HCT116 (cell line): Measurements from ENCODE around the gene NSMF. TPM values are rescaled to one million over a fixed set of nuclear protein-coding genes. Genes with fewer than 3 reads are reported as not detected.
"Not testable (repeated sequence)": the region's sequence is repeated elsewhere in the genome, so short reads cannot be mapped to it uniquely, and the experiment has no call there.

ENCODE experiments used
- ATAC-seq: fragments of 200-7000 bp; cut with Tn5 transposase; 2 replicates; pipeline ENCODE4 v1.9.1; 2020; ENCODE audit warnings: mild to moderate bottlenecking, moderate library complexity
- BruUV-seq: library from RNA; stranded (reverse); fragments of 400-500 nt; replicated peaks from 2 replicates; lab custom pipeline; 2021; lab: Mats Ljungman, UMichigan
- CTCF ChIA-PET: fragments of 300-600 bp; sonication (Branson Sonifier 250); formaldehyde crosslinking; loops from one replicate; lab custom pipeline; 2021; ENCODE audit warnings: antibody characterized with exemption; lab: Charles Lee
- POLR2A ChIA-PET: fragments of 300-600, 350-600 bp; sonication (Branson Sonifier 250); formaldehyde crosslinking; loops from one replicate; lab custom pipeline; 2021; ENCODE audit warnings: antibody characterized with exemption; lab: Charles Lee
- RAD21 ChIA-PET, 2 experiments: fragments of 300-600 bp; sonication (Branson Sonifier 250); formaldehyde crosslinking; loops; one replicate each; lab custom pipeline; 2023; ENCODE audit warnings: low total read pairs in 2 of 2; ENCODE audit not compliant: uncharacterized antibody in 2 of 2, unreplicated experiment in 2 of 2, low non-redundant PET in 1 of 2; lab: Charles Lee
- DNase-seq: peaks from one replicate; pipeline ENCODE4 v3.0.0-alpha.2; 2010; ENCODE audit warnings: low read depth, low spot score
- H2AFZ ChIP-seq: fragments of 200-600 bp; shearing (Covaris generic), sonication (generic); 2 replicates; pipeline ENCODE4 v1.6.1; 2017; ENCODE audit warnings: low read depth, mixed run types, mixed read lengths, antibody characterized with exemption, low read length; ENCODE audit not compliant: poor library complexity, severe bottlenecking
- H3K27ac ChIP-seq: 2 replicates; pipeline ENCODE4 v1.5.1; 2012; ENCODE audit warnings: low read depth, low read length
- H3K27me3 ChIP-seq: fragments of 200-600 bp; sonication (generic); 2 replicates; pipeline ENCODE4 v1.6.1; 2016; ENCODE audit warnings: mixed run types, low read length, mixed read lengths; ENCODE audit not compliant: insufficient read depth
- H3K36me3 ChIP-seq, 2 experiments: fragments of 200-500 bp in 1 of 2; fragments of 200-600 bp in 1 of 2; sonication (Bioruptor generic) in 1 of 2; sonication (generic) in 1 of 2; 2 replicates each; pipeline versions ENCODE4 v1.5.1 to v1.6.1; 2014 to 2016; ENCODE audit warnings: low read length in 2 of 2, inconsistent platforms in 1 of 2, mixed read lengths in 1 of 2, mixed run types in 1 of 2; ENCODE audit not compliant: insufficient read depth in 2 of 2, control insufficient read depth in 1 of 2
- H3K4me1 ChIP-seq, 2 experiments: fragments of 200-600 bp in 1 of 2; sonication (generic) in 1 of 2; 2 replicates each; pipeline versions ENCODE4 v1.5.1 to v1.6.1; 2012 to 2017; ENCODE audit warnings: low read length in 2 of 2, inconsistent platforms in 1 of 2, mild to moderate bottlenecking in 1 of 2, mixed read lengths in 1 of 2, mixed run types in 1 of 2, moderate library complexity in 1 of 2; ENCODE audit not compliant: insufficient read depth in 2 of 2, control insufficient read depth in 1 of 2
- H3K4me2 ChIP-seq: fragments of 200-600 bp; sonication (generic); 2 replicates; pipeline ENCODE4 v1.6.1; 2017; ENCODE audit warnings: mixed run types, low read length, mixed read lengths
- H3K4me3 ChIP-seq, 2 experiments: fragments of 200-600 bp in 1 of 2; sonication (generic) in 1 of 2; replicated peaks in 1 of 2; 2 replicates each; pipeline ENCODE4 v1.5.1; 2011 to 2016; ENCODE audit warnings: low read length in 2 of 2, control low read depth in 1 of 2, low read depth in 1 of 2, mild to moderate bottlenecking in 1 of 2, mixed read lengths in 1 of 2, mixed run types in 1 of 2
- H3K79me2 ChIP-seq: fragments of 200-600 bp; sonication (generic); 2 replicates; pipeline ENCODE4 v1.6.1; 2017; ENCODE audit warnings: mild to moderate bottlenecking, mixed run types, low read length, moderate library complexity, mixed read lengths; ENCODE audit not compliant: insufficient read depth
- H3K9ac ChIP-seq: fragments of 200-600 bp; sonication (generic); 2 replicates; pipeline ENCODE4 v1.6.1; 2016; ENCODE audit warnings: low read length, mixed read lengths
- H3K9me2 ChIP-seq: fragments of 200-600 bp; sonication (generic), shearing (Covaris generic); 2 replicates; pipeline ENCODE4 v1.6.1; 2017; ENCODE audit warnings: mixed run types, mild to moderate bottlenecking, moderate library complexity; ENCODE audit not compliant: insufficient read depth
- H3K9me3 ChIP-seq, 2 experiments: fragments of 200-500 bp in 1 of 2; fragments of 200-600 bp in 1 of 2; sonication (Bioruptor generic) in 1 of 2; sonication (generic) in 1 of 2; 2 replicates each; pipeline ENCODE4 v1.6.1; 2014 to 2017; ENCODE audit warnings: low read length in 2 of 2, mixed read lengths in 2 of 2, inconsistent platforms in 1 of 2, low read depth in 1 of 2, mild to moderate bottlenecking in 1 of 2, mixed run types in 1 of 2, moderate library complexity in 1 of 2; ENCODE audit not compliant: control insufficient read depth in 1 of 2, insufficient read depth in 1 of 2
- H4K20me1 ChIP-seq: fragments of 200-600 bp; sonication (generic), shearing (Covaris generic); 2 replicates; pipeline ENCODE4 v1.6.1; 2017; ENCODE audit warnings: mixed run types, mild to moderate bottlenecking, moderate library complexity; ENCODE audit not compliant: insufficient read depth
- ATF3 ChIP-seq: IDR thresholded peaks from 2 replicates; pipeline ENCODE4 v1.6.1; 2012
- CBX3 ChIP-seq: IDR thresholded peaks from 2 replicates; pipeline ENCODE4 v1.6.1; 2012; ENCODE audit warnings: low read depth
- CTCF ChIP-seq, 3 experiments: fragments of 200-600 bp in 1 of 3; sonication (generic) in 1 of 3; IDR thresholded peaks in 2 of 3; conservative IDR thresholded peaks in 1 of 3; 2 replicates each; pipeline ENCODE4 v1.5.1; 2012 to 2017; ENCODE audit warnings: low read depth in 2 of 3, low read length in 2 of 3, antibody characterized with exemption in 1 of 3, borderline replicate concordance in 1 of 3, control low read depth in 1 of 3, mild to moderate bottlenecking in 1 of 3, mixed read lengths in 1 of 3, mixed run types in 1 of 3, moderate library complexity in 1 of 3; ENCODE audit not compliant: insufficient read depth in 1 of 3
- EGR1 ChIP-seq: IDR thresholded peaks from 2 replicates; pipeline ENCODE4 v1.6.1; 2012; ENCODE audit warnings: low read depth
- ELF1 ChIP-seq: IDR thresholded peaks from 2 replicates; pipeline ENCODE4 v1.6.1; 2012; ENCODE audit warnings: low read depth, borderline replicate concordance
- EZH2phosphoT487 ChIP-seq: fragments of 200-600 bp; IDR thresholded peaks from 2 replicates; pipeline ENCODE4 v1.6.1; 2018; ENCODE audit warnings: antibody characterized with exemption, borderline replicate concordance
- FOSL1 ChIP-seq: IDR thresholded peaks from 2 replicates; pipeline ENCODE4 v1.6.1; 2012; ENCODE audit warnings: low read depth
- POLR2A ChIP-seq: IDR thresholded peaks from 2 replicates; pipeline ENCODE4 v1.7.0; 2011; ENCODE audit warnings: borderline replicate concordance; ENCODE audit not compliant: insufficient read depth, insufficient read length; ENCODE audit errors: extremely low read depth
- POLR2AphosphoS5 ChIP-seq: IDR thresholded peaks from 2 replicates; pipeline ENCODE4 v1.6.1; 2011; ENCODE audit warnings: mild to moderate bottlenecking, low read depth, low read length, moderate library complexity
- RAD21 ChIP-seq: IDR thresholded peaks from 2 replicates; pipeline ENCODE4 v1.6.1; 2012; ENCODE audit warnings: low read depth, mild to moderate bottlenecking
- SIN3A ChIP-seq: IDR thresholded peaks from 2 replicates; pipeline ENCODE4 v1.6.1; 2012; ENCODE audit warnings: low read depth
- SRF ChIP-seq: IDR thresholded peaks from 2 replicates; pipeline ENCODE4 v1.6.1; 2012; ENCODE audit warnings: low read depth
- YY1 ChIP-seq: IDR thresholded peaks from 2 replicates; pipeline ENCODE4 v1.6.1; 2011; ENCODE audit warnings: low read length, low read depth, moderate library complexity, mild to moderate bottlenecking; ENCODE audit not compliant: insufficient replicate concordance; ENCODE audit errors: extremely low read depth
- ZBTB33 ChIP-seq: IDR thresholded peaks from 2 replicates; pipeline ENCODE4 v1.6.1; 2011; ENCODE audit warnings: mild to moderate bottlenecking, low read length, moderate library complexity; ENCODE audit not compliant: insufficient replicate concordance; ENCODE audit errors: extremely low read depth
- intact Hi-C: fragments of 100-400 bp; cut with micrococcal nuclease; formaldehyde crosslinking; loops from 2 replicates; pipeline ENCODE4 v1.10.0; 2022
- total RNA-seq: library from RNA; stranded (reverse); gene quantifications from one replicate; pipeline ENCODE4 v1.2.1, GENCODE V29; 2021; ENCODE audit not compliant: unreplicated experiment

NSMF gene
- total RNA-seq, 1 experiment from 2014 or later, result 81.9 TPM

- Histone ChIP-seq H3K9me2 (no peaks in the 10 kb centered on the region), H3K9me3 (no peaks in the 10 kb centered on the region), H3K4me2 (peak overlapping the region; percentile 88), H3K79me2 (peaks cover 22% of the 10 kb centered on the region; the same call in 1 of the 2 replicates), H4K20me1 (no peaks in the 10 kb centered on the region), H2AFZ (no peak overlapping the region), H3K27me3 (no peaks in the 10 kb centered on the region), H3K4me3 (peak overlapping the region; percentile 32 to 55), H3K4me1 (peaks cover 47 to 72% of the 10 kb centered on the region in 2 experiments), H3K9ac (peak overlapping the region; percentile 65), H3K36me3 (no peaks in the 10 kb centered on the region), H3K27ac (peak overlapping the region; percentile 95)
- DNase-seq (no peak), ATAC-seq (no peak)
- CTCF ChIA-PET, result interaction anchor here (2.1 kb wide), 1 partner anchor 109 kb away, joined by 5 read pairs; the partner anchor contains the start of gene NRARP
- intact Hi-C loops, result no loop called here
- TF ChIP-seq CBX3, result no peak
- no peak for TF ChIP-seq ATF3
- TF ChIP-seq SRF, result no peak
- TF ChIP-seq SIN3A, result no peak
- TF ChIP-seq YY1, result no peak
- TF ChIP-seq EZH2phosphoT487, result no peak
- no peak for TF ChIP-seq POLR2A
- no peak for TF ChIP-seq ZBTB33
- no peak for TF ChIP-seq ELF1
- no peak for TF ChIP-seq EGR1
- no peak for TF ChIP-seq FOSL1
- TF ChIP-seq POLR2AphosphoS5, result no peak
- TF ChIP-seq RAD21, result no peak
- TF ChIP-seq CTCF (IDR thresholded peaks at IDR 0.05 in 2 of 3, conservative IDR thresholded peaks at IDR 0.05 in 1 of 3; ENCODE audit: borderline replicate concordance in 1 of 3, insufficient read depth in 1 of 3, low read depth in 2 of 3, low read length in 2 of 3), result no peak
- RAD21 ChIA-PET, result no interaction called here
- no TSS peak for BruUV-seq
- POLR2A ChIA-PET, result interaction anchor here (0.6 kb wide), 1 partner anchor 109 kb away, joined by 3 read pairs; no protein-coding TSS in a partner anchor
Measured at GRCh38 chr9:137410891-137411249, 48.3 kb downstream of the NSMF start.

- peaks cover 17% of the 10 kb centered on the region; the same call in 1 of the 2 replicates for H3K79me2 ChIP-seq
- peak overlapping the region; percentile 65 for H3K9ac ChIP-seq
- H3K27me3 ChIP-seq, ATAC-seq, H2AFZ ChIP-seq, H3K9me2 ChIP-seq, intact Hi-C loops, DNase-seq, H4K20me1 ChIP-seq, H3K9me3 ChIP-seq, H3K36me3 ChIP-seq, BruUV-seq, RAD21 ChIA-PET: not testable (repeated sequence)
- ChIA-PET CTCF (interaction anchor here (2.1 kb wide), 1 partner anchor 108 kb away, joined by 5 read pairs; the partner anchor contains the start of gene NRARP), POLR2A (interaction anchor here (0.9 kb wide), 1 partner anchor 108 kb away, joined by 3 read pairs; the partner anchor contains the start of gene NRARP)
- H3K4me1 ChIP-seq, result peaks cover 47 to 72% of the 10 kb centered on the region in 2 experiments
- H3K4me2 ChIP-seq, result peak overlapping the region; percentile 88
- peak overlapping the region; percentile 95; the same call in 1 of the 2 replicates for H3K27ac ChIP-seq
- peak overlapping the region in 1 of 2 experiments; percentile 55; a peak in 1 of 4 replicates for H3K4me3 ChIP-seq
Measured at GRCh38 chr9:137410236-137410890, 48.8 kb downstream of the NSMF start.
